ENCODE measurements around the gene PRKAG1.

PRKAG1 gene

GRCh38 chr12:49041881-49042484 lies 23.4 kb upstream of the PRKAG1 start:
- no peak overlapping the region for H3K4me3 ChIP-seq (ENCODE audit: low read depth, low read length)
- TF ChIP-seq ZNF488 (tag by site-specific recombination; IDR thresholded peaks at IDR 0.05): no peak
- peak; percentile 34 for TF ChIP-seq SP2 (tag by site-specific recombination; IDR thresholded peaks at IDR 0.05)
- TF ChIP-seq ZNF426 (tag by site-specific recombination; IDR thresholded peaks at IDR 0.05): no peak
- no peak for TF ChIP-seq ZNF830 (tag by site-specific recombination; IDR thresholded peaks at IDR 0.05; ENCODE audit: low read depth)
- TF ChIP-seq ZBTB49 (tag by site-specific recombination; IDR thresholded peaks at IDR 0.05; ENCODE audit: low read depth): no peak
- TF ChIP-seq ZNF660 (tag by site-specific recombination; IDR thresholded peaks at IDR 0.05): no peak
- TF ChIP-seq HIC1 (tag by site-specific recombination; IDR thresholded peaks at IDR 0.05): 0 out of 2 replicates have a peak, but pooled peaks have one; percentile 16
- TF ChIP-seq ZNF843 (tag by site-specific recombination; IDR thresholded peaks at IDR 0.05): no peak
- no peak for TF ChIP-seq ZNF624 (tag by site-specific recombination; IDR thresholded peaks at IDR 0.05)
- TF ChIP-seq EGR2 (tag by site-specific recombination; IDR thresholded peaks at IDR 0.05; ENCODE audit: low read depth): no peak
- no peak for TF ChIP-seq ZNF626 (tag by site-specific recombination; IDR thresholded peaks at IDR 0.05)
- no peaks in the 10 kb centered on the region for H3K4me1 ChIP-seq (ENCODE audit: control insufficient read depth, insufficient read depth, low read length)
- CTCF ChIA-PET: interaction anchor here (1.0 to 2.0 kb wide), 2 partner anchors 23 to 57 kb away, joined by 5 to 6 read pairs; no protein-coding TSS in a partner anchor
- H3K36me3 ChIP-seq (ENCODE audit: control insufficient read depth in 2 of 2, insufficient read depth in 1 of 2, low read length in 2 of 2): peaks cover 13 to 99% of the 10 kb centered on the region in 2 experiments
- H3K9me3 ChIP-seq (ENCODE audit: control insufficient read depth, insufficient read depth, low read depth, low read length): no peaks in the 10 kb centered on the region
- POLR2A ChIA-PET: no interaction called here
- no peak overlapping the region for H3K27ac ChIP-seq (ENCODE audit: extremely low read depth, low read depth, low read length)

- Histone ChIP-seq H3K4me3 (ENCODE audit: low read depth, low read length) (no peak overlapping the region), H3K36me3 (ENCODE audit: control insufficient read depth in 2 of 2, insufficient read depth in 1 of 2, low read length in 2 of 2) (peaks cover 16 to 98% of the 10 kb centered on the region in 2 experiments), H3K4me1 (ENCODE audit: control insufficient read depth, insufficient read depth, low read length) (no peaks in the 10 kb centered on the region), H3K9me3 (ENCODE audit: control insufficient read depth, insufficient read depth, low read depth, low read length) (no peaks in the 10 kb centered on the region), H3K27ac (ENCODE audit: extremely low read depth, low read depth, low read length) (no peak overlapping the region)
- POLR2A ChIA-PET: interaction anchor here (0.5 kb wide), 1 partner anchor 60 kb away, joined by 3 read pairs; no protein-coding TSS in a partner anchor
- CTCF ChIA-PET: interaction anchor here (1.0 to 1.1 kb wide), 2 partner anchors 22 to 51 kb away, joined by 3 to 5 read pairs; no protein-coding TSS in a partner anchor
- TF ChIP-seq ZNF394 (tag by site-specific recombination; IDR thresholded peaks at IDR 0.05; ENCODE audit: borderline replicate concordance): peak; percentile 49; the same call in 1 of the 2 replicates
- TF ChIP-seq ZSCAN5A (tag by site-specific recombination; IDR thresholded peaks at IDR 0.05): no peak
These were observed 22.7 kb upstream of the PRKAG1 start for GRCh38 chr12:49041036-49041880.

Data from HEK293 (cell line).